ENCODE measurements around the gene GPD1.
A peak's percentile ranks its signal among the peaks of the same experiment; 100 is the strongest.

The GPD1 gene

DNA sequence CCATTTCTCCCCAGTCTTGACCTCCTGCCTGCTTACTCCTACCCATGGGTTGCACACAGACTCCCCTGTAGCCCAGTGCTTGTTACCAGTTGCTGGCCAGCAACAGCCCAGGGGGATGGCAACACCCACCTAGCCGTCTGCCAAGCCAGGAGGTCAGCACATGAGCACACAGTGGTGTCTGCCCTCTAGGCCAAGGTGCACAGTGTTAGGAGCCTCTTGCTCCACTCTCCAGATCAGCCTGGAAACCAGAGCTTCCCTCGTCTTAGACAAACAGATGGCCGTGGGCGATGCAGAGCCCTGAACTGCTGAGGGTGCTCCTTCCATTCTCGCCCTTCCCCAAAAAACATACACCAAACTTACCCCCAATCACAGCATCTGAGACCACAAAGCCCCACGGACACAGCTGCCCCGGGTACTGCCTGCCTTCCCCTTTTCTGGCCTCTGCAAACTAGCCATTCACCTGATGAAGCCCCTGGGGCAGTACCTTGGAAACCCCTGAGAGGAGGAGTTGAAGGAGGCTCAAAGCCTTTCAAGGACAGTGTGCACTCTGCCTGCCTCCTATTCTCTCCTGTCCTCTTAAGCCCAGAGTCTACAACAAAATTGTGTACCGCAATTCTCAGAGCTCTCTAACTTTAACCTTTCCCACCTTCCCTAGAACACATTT is 1.0 kb upstream of the GPD1 start:
- no peak for DNase-seq

DNA sequence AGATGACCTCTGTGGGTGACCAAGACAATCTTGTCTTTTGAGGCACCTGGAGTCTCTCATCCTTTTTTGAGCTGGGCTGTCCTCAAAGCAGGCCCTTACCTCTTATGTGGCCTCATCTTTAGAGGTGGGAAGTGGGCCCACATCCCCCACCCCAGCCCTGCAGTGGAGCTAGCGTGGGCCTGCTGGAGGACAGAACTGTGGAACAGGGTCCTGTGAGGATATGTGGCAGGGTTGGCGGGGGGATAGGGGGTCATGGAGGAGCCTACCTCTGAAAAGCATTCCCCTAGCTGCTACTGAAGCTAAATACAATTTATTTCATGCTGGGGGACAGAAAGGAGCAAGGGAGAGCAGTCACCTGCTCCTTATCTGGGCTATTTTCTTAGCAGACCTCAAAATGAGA is 457 bp upstream of the GPD1 start:
- DNase-seq = no peak

DNA sequence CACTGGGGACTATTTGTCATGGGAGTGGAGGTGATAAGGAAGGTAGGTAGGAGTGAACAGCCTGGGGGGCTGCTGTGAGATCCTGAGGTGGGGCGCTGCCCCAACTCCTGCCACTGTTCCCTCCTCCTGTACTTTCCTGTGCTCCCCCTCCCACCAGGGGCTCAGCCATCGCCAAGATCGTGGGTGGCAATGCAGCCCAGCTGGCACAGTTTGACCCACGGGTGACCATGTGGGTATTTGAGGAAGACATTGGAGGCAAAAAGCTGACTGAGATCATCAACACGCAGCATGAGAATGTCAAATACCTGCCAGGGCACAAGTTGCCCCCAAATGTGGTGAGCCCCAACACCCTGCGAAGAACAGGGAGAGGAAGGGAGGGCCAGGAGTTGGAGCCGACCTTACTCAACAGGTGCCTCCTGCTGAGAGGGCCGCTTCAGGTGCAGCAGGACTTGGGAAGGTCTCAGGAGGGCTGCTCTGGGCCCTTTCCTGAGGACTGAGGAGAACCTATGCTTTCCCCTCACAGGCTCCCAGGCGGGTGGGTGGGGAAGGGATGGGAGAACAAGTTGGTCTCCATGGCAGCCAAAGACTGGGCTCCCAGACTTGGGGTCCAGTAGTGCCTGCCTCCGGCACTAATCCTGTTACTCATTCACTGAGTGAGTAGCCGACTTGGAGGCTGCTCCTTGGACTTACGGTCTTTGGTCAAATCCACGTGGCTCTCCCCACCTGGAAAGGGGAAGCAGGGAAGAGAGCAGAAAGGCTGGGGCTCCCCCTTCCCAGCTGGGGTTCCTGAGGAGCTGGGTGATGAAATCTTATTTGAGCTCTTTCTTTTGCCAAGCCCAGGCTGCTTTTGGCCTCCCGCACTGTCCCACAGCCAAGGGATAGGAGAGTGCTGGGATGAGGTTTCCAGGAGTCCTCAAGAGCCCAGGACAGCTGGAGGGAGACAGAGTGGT is 884 bp downstream of the GPD1 start:
- DNase-seq = no peak

DNA sequence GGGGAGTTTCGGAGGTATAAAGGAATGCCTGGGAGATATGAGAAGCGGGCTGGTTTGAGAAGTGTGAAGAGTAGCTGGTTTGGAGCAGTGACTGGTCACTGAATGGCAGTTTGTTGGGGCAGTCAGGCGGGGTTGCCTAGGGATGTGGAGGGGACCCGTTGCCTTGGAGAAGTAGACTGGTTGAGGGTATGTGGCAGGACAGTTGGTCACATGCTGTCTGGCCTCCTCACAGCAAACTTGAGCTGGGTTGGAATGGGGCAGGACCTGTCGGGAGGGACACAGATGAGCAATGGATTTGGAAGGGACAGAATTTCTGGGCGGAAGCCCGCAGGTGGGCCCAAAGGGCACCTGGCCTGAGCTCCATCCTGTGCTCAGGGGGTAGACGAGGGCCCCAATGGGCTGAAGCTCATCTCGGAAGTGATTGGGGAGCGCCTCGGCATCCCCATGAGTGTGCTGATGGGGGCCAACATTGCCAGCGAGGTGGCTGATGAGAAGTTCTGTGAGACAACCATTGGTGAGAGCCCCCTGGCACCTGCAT is 2.2 kb downstream of the GPD1 start:
- no peak for DNase-seq

DNA sequence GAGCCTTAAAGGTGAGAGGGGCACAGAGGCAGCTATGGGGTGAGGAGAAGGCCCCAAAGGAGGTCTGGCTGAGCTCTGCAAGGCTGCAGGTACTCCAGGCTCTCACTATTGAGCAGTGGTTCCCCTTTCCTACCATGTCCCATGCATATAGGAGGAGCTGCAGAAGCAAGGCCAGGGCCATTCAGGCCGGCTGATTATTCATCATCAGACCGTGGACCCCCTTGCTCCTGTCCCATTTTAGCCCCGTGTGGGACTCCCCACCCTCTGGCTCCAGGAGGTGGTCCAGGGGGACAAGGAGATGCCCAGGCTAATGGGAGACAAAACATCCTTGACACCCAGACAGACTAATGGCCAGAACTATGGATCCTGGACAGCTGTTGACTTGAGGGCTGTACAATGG is 3.1 kb downstream of the GPD1 start:
- no peak for DNase-seq

DNA sequence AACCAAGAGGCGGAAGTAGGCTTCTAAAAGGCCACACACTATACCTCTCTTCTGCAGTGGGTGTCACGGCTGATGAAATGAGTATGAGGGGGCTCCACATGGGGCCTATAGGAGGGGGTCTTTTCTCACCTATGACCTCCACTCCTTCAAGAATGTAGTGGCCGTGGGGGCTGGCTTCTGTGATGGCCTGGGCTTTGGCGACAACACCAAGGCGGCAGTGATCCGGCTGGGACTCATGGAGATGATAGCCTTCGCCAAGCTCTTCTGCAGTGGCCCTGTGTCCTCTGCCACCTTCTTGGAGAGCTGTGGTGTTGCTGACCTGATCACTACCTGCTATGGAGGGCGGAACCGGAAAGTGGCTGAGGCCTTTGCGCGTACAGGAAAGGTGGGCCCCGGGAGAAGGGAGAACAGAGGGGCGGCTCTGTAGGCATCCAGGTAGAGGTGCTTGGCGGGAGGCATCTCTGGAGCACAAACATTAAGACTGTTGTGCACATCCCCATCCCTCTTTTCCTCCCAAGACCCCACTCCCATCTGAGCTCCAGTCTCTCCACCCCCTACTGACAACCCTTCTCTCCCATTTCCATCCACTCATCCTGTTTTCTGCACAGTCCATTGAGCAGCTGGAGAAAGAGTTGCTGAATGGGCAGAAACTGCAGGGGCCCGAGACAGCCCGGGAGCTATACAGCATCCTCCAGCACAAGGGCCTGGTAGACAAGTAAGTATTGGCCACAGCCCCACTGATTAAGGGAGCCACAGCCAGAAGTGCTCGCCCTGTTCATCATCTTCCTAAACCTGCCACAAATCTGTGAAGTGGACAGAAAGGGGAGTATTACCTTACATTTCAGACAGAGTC is 3.8 kb downstream of the GPD1 start:
- no peak for DNase-seq

DNA sequence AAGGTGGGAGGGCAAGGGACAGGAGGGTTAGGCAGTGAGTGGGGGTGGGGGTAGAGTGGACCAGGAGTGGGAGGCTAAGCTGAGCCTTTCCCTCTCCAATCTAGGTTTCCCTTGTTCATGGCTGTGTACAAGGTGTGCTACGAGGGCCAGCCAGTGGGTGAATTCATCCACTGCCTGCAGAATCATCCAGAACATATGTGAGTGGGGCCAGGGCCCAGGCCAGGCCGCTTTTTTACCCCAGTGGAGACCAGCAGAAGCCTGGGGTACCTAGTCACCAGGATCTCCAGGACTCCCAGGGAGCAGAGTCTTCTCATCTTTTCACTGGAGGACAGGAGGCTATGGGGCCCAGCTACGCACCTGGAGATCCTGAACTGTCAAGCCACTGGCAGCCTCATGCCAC is 5.5 kb downstream of the GPD1 start:
- no peak for DNase-seq

DNA sequence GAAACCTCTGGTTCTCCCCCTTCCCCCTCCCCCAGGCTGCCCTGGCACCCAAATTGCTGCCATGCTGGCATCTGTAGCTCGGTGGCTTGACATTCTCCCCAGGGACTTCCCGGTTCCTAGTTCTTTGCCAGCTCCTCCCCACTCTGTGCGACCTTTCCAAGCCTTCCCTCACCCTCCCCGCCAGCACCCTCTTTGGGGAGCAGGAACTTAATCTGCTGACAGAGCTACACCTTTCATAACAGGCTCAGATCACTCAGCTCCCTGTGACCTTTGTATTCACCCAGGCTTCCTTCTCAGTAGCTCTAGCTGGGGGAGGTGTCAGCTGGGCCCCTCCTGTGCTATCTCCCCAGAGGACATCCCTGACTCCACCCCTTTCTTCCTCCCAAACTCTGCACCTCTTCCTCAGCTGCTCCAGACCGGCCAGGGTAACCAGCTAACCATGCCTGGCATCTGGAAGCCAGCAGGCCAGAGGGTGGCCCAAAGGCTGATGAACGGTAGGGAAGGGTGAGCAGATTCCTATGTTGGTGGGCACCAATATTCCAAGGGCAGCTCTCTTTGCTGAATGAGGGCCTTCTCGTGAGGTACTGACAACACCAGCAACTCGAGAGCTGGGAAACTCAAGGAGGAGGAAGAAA is 6.4 kb downstream of the GPD1 start:
- no peak for DNase-seq

DNA sequence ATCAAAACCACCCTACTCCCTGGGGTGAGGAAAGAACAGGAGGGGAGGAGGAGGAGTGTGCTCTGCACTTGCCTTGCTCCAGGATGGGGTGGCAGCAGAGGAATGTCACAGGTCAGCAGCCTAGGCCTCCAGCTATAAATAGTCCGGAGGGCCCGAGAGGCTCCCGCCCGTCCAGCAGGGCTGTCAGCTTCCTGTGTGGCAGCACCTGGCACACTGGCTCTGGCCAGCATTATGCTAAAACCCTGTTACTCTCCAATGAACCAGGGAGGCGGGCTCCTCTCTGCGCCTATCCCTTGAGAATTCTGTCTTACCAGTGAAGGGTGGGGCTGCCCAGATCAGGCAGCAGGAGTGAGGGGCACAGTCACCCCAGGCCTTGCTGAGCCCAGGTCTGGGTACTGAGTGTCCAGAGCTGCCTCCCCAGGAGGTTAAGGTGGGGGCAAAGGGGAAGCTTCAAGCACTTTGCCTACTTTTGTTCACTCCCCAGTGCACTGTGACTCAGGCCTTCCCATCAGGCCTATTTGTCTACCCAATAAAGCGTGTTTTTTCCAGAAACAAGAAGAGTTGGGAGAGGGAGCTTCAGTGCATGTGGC is 7.0 kb downstream of the GPD1 start:
- DNase-seq = no peak

DNA sequence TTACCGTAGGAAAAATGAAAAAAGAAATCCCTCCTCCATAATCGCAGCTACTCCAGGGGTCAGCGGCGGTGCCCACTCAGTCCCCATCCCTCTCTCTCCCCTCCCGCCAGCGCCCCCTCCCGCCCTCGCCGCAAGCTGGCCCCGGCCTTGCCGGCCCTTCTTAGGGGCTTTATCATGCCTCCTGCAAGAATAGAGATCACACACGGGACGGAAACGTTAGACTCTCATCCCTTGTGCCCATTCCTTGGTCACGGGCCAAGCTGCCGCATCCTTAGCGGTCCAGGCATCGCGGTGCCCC is 7.5 kb downstream of the GPD1 start:
- no peak for DNase-seq

DNA sequence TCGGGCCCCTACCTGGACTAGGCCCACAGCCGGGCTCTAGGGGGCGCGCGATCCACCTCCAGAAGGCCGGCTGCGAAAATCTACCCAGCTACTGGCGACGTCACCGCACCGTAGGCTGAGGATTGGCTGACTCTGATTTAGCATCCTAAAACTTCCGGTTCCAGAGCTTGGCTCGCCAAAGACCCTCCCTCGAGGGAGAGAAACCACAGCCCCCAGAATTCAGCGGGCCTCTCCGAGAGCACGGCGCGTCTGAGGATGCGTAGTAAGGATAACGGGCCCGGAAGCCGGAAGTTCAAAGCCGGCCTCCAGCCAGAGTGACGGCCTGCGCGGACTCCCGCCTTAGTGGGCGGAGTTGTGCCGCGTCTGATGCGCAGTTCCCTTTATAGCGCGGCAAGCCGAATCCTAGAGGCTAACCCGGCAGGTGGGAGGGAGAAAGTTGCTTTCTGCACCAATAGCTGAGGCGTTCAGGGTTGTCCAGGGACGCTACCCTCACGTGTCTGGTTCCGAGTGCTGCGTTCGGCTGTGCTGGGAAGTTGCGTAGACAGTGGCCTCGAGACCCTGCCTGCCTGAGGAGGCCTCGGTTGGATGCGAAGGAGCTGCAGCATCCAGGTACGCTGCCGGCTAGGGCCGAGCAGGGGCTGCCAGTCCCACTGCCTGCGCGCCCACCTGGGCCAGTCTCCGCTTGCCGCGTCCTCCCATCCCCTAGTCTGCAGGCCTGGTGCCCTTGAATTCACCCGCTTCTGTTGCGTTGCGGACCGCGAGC is 8.1 kb downstream of the GPD1 start, which contains the start of gene COX14:
Gene COX14, plus strand, starts transcription at position 544 of the 763 bp plus-strand sequence. CDS start 7,808 bp downstream, outside the sequence.
- DNase-seq = peak; percentile 100

DNA sequence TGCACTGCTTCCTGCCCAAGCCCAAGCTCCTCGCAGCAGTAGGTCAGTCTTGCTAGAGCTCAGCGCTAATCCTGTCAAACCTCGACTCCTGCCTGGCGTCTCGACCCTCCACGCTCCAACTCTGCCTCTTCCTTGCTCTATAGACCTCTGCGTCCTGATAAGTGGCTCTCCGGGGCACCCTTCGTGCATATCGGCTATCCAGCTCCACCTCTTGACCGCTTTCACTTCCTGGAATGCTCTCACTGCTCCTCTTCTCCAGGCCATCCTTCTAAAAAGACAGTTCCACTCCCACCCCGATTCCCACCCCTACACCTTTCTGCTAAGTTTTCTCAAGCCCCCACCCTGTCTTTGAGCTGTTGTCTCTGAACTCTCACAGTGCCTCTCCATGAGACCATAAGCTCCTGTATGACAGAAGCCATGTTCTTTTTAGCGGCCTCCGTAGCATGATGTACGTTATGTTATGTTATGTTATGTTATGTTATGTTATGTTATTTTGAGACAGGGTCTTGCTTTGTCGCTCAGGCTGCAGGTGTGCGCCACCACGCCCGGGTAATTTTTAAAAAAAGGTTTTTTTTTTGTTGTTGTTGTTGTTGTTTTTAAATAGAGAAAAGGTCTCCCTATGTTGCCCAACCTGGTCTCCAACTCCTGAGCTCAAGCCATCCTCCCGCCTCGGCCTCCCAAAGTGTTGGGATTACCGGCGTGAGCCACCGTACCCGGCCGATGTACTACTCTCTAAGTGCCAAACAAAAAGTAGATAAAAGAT is 8.8 kb downstream of the GPD1 start:
- DNase-seq = peak; percentile 51

DNA sequence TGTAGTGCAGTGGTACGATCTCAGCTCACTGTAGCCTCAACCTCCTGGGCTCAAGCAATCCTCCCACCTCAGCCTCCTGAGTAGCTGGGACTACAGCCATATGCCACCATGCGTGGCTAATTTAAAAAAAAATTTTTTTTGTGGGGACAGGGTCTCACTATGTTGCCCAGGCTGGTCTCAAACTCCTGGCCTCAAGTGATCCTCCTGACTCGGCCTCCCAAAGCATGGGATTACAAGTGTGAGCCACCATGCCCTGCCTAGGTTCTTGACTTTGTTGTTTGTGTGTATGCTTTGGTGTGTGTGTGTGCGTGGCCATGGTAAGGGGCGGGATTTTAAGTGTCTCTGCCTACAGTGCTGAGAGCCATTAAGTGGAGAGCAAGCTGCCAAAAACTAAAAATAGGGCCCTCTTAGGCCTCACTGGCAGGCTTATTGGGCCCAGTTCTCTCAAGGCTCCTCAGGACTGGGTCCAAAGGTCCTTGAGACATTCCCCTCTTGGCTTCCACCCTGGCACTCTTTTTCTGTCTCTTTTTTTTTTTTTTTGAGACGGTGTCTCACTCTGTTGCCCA is 13.3 kb downstream of the GPD1 start:
- peak; percentile 66 for DNase-seq

DNA sequence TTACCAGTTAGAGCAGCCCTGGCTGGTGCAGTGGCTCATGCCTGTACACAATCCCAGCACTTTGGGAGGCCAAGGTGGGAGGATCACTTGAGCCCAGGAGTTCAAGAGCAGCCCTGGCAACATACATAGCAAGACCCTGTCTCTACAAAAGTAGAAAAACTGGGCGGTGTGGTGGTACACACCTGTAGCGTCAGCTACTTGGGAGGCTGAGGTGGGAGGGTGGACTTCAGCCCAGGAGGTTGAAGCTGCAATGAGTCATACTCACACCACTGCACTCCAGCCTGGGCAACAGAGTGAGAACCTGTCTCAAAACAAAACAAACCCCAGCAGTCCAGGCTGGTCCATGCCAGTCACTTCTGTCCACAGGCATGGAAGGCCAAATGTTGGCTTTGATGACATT is 15.6 kb downstream of the GPD1 start:
- DNase-seq = no peak

DNA sequence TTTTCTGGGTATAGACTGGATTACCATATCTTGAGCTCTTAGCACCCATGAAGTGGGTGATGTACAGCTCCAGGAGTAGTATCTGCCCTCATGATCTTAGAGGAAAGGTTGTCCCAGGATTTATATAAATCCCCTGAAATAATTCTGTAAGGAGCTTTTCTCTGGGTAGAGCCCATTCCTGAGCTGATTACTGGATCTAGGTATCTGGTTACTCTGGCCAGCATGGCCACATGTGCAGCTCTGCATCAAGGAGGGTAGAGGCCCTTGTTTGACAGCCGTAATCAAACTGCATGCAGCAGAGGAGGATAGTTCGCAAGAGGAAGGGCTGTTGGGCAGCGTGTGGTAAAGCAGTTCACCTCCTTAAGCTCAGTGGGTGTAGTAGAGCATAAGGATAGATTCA is 16.7 kb downstream of the GPD1 start:
- no peak for DNase-seq

DNA sequence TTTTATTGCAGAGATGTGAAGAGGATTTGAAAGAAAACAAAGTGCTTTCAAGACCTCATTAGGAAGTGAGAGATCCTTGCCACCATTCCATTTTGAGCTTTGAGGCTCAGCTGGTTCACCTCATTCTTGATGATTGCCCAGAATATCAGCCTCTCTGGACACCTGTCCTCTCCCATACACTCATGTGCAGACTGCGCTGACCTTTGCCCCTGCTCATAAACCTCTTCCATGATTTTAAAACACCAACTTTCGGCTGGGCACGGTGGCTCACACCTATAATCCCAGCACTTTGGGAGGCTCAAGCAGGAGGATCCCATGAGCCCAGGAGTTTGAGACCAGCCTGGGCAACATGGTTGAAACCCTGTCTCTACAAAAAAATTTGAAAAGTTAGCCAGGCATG is 17.1 kb downstream of the GPD1 start:
- no peak for DNase-seq

DNA sequence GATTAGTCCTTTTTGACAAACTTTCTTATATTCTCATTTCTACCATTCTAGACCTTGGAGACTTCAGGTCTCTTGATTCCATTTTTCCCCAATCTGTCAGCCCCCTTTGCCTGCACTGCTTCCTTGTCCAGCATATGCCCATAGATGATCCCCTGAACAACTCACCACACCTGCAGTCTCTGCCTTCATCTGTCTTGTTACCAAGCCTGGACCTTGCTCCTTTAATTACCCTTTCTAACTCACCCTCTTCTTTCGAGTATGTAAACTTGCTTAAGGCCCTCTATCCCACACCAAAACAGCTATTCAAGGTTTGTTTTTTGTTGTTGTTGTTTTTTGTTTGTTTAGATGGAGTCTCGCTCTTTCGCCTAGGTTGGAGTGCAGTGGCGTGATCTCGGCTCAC is 17.8 kb downstream of the GPD1 start:
- DNase-seq = no peak

DNA sequence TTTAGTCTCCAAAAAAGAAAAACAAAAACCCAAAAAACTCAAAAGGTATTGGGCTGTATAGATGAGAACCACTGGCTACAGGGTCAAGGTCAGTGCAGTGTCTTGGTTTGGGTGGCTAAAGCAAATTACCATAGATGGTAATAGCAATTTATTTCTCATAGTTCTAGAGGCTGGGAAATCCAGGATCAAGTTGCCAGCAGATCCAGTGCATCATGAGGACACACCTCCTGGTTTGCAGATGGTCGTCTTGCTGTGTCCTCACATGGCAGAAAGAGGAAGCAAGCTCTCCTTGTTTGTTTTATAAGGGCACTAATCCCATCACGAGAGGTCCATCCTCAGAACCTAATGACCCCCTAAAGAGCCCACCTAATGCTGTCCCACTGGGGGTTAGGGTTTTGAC is 19.4 kb downstream of the GPD1 start:
- no peak for DNase-seq

DNA sequence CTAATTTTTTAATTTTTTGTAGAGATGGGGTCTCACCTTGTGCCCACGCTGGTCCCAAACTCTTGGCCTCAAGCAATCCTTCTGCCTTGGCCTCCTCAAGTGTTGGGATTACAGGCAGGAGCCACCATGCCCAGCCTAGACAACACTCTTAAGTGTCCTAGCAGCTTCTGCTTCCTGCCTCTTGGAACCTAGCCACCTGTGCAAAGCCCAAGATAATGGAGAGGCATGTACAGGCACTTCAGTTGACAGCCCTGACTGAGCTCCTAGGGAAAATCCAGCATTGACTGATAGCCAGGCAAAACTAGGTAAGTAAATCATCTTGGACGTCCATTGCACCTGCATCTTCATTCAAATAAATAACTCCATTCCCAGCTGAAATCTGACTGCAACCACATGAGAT is 23.7 kb downstream of the GPD1 start:
- DNase-seq = peak; percentile 60

DNA sequence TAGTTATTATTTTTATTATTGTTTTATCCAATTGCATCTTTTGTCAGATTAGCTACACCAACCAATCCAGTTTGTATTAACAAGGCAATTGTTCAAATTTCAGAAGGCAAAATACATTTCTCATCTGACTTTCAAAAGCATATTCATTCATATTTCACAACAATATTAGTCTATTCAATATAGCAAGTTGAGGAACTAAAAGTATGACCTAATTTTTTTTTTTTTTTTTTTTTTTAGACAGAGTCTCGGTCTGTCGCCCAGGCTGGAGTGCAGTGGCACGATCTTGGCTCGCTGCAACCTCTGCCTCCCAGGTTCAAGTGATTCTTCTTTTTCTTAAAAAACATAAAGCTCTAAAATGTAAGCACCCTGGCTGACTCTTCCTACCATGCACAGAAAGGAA is 25.5 kb downstream of the GPD1 start:
- no peak for DNase-seq
